G401 (cell line): Measurements from ENCODE around the gene DEFB108B. TPM values are rescaled to one million over a fixed set of nuclear protein-coding genes. Genes with fewer than 3 reads are reported as not detected.
A peak's percentile ranks its signal among the peaks of the same experiment; 100 is the strongest.
"Not testable (repeated sequence)": the region's sequence is repeated elsewhere in the genome, so short reads cannot be mapped to it uniquely, and the experiment has no call there.

Experiments
- DNase-seq: peaks from one replicate; pipeline ENCODE4 v3.0.0-alpha.2; 2015; ENCODE audit warnings: low spot score
- in situ Hi-C: cut with HindIII; loops from 2 replicates; pipeline ENCODE4 v1.10.0; 2016; ENCODE audit warnings: low sequenced_read_pairs, mixed read lengths
- total RNA-seq: library from RNA; depleted of rRNA; stranded (reverse); fragments of >200 nt; shearing (Covaris generic); gene quantifications from 2 replicates; pipeline ENCODE4 v1.2.3, GENCODE V29; 2014

The DEFB108B gene
- total RNA-seq, 1 experiment from 2014 or later = not detected

- in situ Hi-C loops = not testable (repeated sequence)
- peak; percentile 65 for DNase-seq
These were observed 20.5 kb upstream of the DEFB108B start for GRCh38 chr11:71812529-71812928.

- in situ Hi-C loops = not testable (repeated sequence)
- DNase-seq = peak; percentile 85
These were observed 19.3 kb upstream of the DEFB108B start for GRCh38 chr11:71813481-71814355.

DNA sequence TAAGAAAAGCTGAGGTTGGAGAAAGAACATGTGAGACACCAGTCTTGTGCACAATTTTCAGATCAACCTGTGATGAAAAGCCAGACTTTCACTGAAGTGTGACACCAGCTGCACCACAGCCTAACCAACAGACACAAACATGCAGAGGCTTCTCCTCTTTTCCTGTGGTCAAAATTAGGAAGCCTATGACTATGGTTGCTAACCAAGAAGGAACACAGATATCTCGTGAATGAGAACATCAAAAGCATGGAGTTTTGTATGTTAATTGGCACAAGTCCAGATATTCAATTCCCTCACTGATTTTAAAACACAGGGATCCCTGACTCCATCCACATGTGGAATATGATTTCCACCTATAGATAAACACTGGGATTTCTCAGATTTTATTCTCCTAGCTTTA is 11.5 kb upstream of the DEFB108B start:
- in situ Hi-C loops, DNase-seq: not testable (repeated sequence)

- DNase-seq, in situ Hi-C loops: not testable (repeated sequence)
These were observed 3.8 kb upstream of the DEFB108B start for GRCh38 chr11:71829247-71829646.

GRCh38 chr11:71829686-71830085 is 3.3 kb upstream of the DEFB108B start:
- DNase-seq, in situ Hi-C loops: not testable (repeated sequence)

DNA sequence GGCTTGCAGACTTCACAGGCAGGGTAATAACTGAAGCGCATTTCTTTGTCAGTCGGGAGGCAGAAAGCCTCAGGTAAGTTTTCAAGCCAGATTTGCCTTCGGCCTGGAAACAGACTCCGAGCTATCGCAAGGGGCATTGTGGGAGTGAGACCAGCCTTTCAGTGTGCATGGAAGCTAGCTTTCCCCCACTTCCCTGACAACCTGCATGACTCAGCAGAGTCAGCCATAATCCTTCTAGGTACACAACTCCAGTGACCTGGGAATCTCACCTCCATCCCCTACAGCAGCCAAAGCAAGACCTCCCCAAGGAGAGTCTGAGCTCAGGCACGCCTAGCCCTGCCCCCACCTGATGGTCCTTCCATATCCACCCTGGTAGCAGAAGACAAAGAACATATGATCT is 9.7 kb downstream of the DEFB108B start:
- DNase-seq, in situ Hi-C loops: not testable (repeated sequence)

GRCh38 chr11:71843355-71843754 is 10.4 kb downstream of the DEFB108B start:
- DNase-seq, in situ Hi-C loops: not testable (repeated sequence)

GRCh38 chr11:71843858-71844257 is 10.9 kb downstream of the DEFB108B start:
- no peak for DNase-seq
- in situ Hi-C loops = no loop called here

DNA sequence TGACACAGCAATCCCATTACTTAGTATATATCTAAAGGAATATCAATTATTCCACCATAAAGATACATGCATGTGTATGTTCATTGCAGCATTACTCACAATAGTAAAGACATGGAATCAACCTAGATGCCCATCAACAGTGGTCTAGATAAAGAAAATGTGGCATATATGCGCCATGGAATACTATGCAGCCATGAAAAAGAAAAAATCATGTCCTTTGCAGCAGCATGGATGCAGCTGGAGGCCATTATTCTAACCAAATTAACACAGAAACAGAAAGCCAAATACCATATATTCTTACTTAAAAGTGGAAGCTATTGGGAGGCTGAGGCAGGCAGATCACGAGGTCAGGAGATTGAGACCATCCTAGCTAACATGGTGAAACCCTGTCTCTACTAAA is 20.9 kb downstream of the DEFB108B start:
- in situ Hi-C loops, DNase-seq: not testable (repeated sequence)

GRCh38 chr11:71855880-71856279 is 22.9 kb downstream of the DEFB108B start:
- in situ Hi-C loops = not testable (repeated sequence)

GRCh38 chr11:71860835-71861234 is 27.8 kb downstream of the DEFB108B start:
- DNase-seq, in situ Hi-C loops: not testable (repeated sequence)

More at GRCh38 chr11:71855880-71856279, 22.9 kb downstream of the DEFB108B start:
- not testable (repeated sequence) for DNase-seq

- peak; percentile 18 for DNase-seq
- in situ Hi-C loops = not testable (repeated sequence)
These were observed 31.1 kb downstream of the DEFB108B start for GRCh38 chr11:71863978-71864627.

- DNase-seq, in situ Hi-C loops: not testable (repeated sequence)
These were observed 34.2 kb downstream of the DEFB108B start for GRCh38 chr11:71867209-71867608.

- in situ Hi-C loops = not testable (repeated sequence)
These were observed 36.9 kb downstream of the DEFB108B start for GRCh38 chr11:71869931-71870330.

DNA sequence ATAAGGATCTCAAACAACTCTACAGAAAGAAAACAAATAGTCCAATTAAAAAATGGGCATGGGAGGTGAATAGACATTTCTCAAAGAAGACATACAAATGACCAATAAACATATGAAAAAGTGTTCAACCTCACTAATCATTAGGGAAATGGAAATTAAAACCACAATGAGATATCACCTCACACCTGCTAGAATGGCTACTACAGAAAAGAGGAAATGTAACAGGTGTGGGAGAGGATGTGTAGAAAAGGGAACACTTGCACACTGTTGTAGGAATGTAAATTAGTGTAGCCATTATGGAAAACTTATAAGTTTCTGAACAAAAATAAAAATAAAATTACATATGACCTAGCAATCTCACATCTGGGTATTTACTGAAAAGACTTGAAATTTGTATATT is 37.7 kb downstream of the DEFB108B start:
- DNase-seq, in situ Hi-C loops: not testable (repeated sequence)

More at GRCh38 chr11:71869931-71870330, 36.9 kb downstream of the DEFB108B start:
- not testable (repeated sequence) for DNase-seq

DNA sequence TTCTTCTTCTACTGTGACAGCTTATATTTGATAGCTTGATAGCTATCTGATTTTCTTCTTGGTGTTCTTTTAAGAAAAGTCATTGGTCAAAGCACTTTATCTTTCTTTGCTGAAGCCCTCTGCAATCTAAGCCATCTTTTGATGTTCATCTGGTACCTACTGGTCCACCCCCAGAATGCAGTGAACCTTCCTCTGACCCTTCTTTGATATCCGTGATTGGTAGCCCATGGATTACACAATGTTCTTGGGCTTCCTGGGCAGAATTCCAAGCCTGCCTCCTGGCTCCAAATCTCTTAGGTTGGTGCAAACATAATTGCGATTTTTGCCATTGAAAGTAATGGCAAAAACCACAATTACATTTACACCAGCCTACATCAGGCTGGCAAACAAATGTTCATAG is 43.3 kb downstream of the DEFB108B start:
- in situ Hi-C loops, DNase-seq: not testable (repeated sequence)

GRCh38 chr11:71878059-71878458 is 45.1 kb downstream of the DEFB108B start, which contains the start of gene DEFB131B:
Gene DEFB131B (plus strand): TSS chr11:71878453. CDS start chr11:71878453, 0 bp downstream.
- in situ Hi-C loops, DNase-seq: not testable (repeated sequence)

DNA sequence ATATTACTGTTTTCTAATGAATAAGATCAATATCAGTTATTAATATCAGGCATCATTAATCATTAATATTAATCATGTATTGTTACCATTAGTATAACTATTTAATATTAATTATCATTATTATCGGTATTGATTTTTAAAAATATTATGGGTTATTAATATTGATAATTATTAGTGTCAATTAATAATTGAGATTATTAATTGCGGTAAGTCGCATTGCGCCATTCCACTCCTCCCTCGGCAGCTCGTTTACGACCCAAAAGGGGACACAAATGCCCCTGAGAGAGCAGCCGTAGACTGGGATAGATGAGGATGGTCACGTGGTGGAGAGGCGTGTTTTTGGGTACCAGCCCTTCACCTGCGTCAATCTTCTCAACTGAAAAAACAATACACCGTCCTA is 52.8 kb downstream of the DEFB108B start:
- DNase-seq, in situ Hi-C loops: not testable (repeated sequence)
